DMS 273 treated with DMSO at 0.1 percent for 48 hours (cell line): ENCODE measurements around the gene MTM1.

Source experiments
- DNase-seq: peaks from one replicate; lab custom pipeline; 2025; lab: John Stamatoyannopoulos, UW

The MTM1 gene

GRCh38 chrX:150568320-150569154 lies at the start of gene MTM1:
MTM1 (plus strand) TSS chrX:150568621; CDS start chrX:150592615, 23,994 bp downstream.
- DNase-seq, result peak; percentile 85

DNA sequence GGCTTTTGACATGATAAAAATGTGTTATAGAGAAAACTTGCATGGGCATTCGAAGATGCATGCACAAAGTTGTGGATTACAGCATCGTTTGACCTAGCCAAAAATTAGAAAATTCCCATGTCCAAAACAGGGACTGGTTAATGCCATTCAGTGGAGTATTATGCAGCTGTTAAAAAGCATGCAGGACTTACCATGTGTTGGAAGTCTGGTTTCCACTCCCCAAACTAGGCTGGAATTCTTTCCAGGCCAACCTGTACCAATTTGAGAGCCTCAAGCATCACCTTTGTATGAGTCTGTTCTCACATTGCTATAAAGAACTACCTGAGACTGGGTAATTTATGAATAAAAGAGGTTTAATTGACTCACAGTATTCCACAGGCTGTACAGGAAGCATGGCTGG lies 45.9 kb upstream of the MTM1 start:
- DNase-seq, result no peak

DNA sequence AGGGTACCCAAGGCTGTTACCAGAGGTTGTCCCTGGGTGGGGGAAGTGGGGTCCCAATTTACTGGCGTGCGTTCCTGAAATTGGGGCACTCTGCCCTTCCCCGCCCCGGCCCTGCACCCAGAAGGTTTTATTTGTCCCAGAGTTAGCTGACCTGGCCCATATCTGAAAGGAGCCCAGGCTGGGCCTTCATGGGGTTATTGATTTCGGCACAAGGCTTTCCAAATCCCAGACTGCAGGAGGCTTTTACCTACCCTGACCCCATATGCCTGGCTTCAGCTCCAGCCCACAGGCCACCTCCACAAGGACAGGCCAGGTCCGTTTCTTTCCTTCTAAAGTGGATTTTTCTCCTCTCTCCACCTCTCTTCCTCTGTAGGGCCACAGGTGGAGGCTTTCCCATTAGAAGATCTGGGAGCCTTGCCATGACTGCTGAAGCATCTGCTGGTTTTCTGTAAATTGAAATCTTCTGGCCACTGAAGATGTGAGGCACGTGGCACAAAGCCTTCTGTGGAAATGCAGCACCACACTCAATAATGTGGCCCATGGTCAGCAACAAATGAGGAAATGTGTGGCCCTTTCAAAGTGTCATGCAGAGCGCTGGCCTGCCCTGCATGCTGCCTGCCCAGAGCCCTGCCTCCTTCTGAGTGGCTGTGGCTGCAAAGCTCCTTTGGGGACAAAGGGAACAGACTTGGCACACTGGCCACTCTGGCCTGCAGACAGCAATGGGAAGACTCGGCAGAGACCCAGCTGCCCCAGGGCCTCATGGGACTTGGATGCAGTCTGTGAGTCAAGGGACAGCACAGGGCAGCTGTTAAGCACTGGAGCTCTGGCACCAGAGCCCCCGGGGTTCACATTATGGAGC lies 43.1 kb upstream of the MTM1 start:
- no peak for DNase-seq

- DNase-seq, result no peak
Observed at GRCh38 chrX:150526692-150527091, 41.7 kb upstream of the MTM1 start.

DNA sequence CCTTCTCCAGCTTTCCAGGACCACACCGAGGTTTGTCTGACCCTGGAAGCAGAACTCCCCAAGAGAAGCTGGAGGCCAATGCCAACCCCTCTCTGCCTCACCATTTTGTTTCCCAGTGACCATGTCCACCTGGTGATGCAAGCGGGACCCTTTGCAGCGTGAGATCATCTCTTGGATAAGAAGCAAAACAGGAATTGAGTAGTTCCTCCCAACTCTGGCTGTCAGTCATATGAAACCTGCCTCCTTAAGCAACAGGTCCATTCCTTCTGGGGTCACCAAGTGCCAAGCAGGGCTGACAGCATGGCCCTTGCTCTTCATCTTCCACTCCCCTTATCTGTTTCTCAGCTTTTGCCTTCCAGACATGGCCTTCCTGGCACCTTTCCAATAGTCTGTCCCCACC lies 41.3 kb upstream of the MTM1 start:
- no peak for DNase-seq

GRCh38 chrX:150529587-150529986 lies 38.8 kb upstream of the MTM1 start:
- DNase-seq, result no peak

DNA sequence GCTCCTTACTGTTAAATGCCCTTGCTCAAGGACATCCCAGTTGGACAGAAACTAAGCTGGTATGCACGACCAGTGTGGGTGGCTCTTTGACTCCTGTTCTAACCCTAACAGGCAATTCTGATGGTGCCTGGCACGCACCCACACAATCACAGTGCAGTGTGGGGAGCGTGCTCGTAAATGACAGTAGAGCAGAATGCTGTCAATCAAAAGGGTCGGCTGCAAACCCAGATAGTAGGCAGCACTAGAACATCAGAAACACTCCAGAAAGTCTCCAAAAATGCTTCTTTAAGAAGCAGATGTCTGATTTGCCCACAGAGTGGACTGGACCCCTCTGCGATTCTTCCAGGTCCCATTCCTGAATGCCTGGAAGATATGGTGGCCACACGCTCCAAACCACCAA lies 37.6 kb upstream of the MTM1 start:
- DNase-seq, result no peak

- DNase-seq, result no peak
Observed at GRCh38 chrX:150531467-150531866, 37.0 kb upstream of the MTM1 start.

DNA sequence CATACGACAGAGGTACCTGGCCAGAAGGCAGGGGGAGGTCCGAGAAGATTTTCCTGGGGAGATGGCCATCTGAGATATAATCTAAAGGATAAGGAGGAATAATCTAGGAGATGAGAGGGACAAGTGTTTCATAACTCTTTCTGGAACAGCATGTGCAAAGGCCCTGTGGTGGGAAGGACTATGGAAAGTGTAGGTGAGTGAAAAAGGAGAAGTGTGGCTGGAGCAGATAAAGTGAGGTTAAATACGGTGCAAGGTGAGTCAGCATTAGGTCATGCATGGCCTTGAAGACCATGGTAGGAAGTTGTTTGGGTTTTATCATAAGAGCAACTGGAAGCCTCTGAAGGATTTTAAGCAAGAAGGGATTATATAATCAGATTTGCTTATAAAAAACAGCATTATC lies 34.6 kb upstream of the MTM1 start:
- DNase-seq, result no peak

GRCh38 chrX:150536455-150537116 lies 31.8 kb upstream of the MTM1 start:
- DNase-seq, result no peak

DNA sequence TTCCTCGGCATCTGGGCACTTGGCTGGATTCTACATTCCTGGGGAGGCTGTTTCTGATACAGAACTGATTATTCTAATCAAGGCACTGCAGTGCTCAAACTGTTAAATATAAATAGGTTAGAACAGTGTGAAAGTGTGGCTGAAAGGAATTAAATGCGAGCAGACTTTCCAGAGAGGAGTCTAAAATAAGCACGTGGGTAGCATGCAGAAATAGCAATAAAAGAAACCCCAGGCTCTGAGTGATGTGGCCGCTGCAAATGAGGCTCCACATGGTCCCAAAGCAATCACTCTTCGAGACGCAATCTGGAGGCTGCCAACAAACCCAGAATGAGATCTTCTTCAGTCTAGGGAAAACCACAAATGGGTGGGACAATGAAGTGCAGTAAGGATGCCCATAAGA lies 30.6 kb upstream of the MTM1 start:
- no peak for DNase-seq

GRCh38 chrX:150540965-150541364 lies 27.5 kb upstream of the MTM1 start:
- DNase-seq, result no peak

DNA sequence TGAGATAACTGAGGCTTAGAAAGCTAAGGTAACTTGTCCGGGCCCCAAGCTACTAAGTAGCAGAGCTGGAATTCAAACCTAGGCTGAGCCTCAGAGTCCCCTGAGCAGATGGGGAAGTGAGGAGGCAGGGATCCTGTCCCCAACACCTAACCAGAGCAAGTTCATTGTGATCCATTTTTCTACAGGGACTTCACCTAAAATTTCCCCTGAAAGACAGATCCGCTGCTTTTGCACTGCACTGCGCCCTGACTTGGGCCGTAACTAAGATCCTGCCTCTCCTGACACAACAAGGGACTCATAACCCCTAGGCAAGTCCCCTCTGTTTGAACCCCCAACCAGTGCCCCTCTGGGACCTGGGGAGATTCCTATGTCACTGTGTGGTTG lies 25.6 kb upstream of the MTM1 start:
- no peak for DNase-seq

DNA sequence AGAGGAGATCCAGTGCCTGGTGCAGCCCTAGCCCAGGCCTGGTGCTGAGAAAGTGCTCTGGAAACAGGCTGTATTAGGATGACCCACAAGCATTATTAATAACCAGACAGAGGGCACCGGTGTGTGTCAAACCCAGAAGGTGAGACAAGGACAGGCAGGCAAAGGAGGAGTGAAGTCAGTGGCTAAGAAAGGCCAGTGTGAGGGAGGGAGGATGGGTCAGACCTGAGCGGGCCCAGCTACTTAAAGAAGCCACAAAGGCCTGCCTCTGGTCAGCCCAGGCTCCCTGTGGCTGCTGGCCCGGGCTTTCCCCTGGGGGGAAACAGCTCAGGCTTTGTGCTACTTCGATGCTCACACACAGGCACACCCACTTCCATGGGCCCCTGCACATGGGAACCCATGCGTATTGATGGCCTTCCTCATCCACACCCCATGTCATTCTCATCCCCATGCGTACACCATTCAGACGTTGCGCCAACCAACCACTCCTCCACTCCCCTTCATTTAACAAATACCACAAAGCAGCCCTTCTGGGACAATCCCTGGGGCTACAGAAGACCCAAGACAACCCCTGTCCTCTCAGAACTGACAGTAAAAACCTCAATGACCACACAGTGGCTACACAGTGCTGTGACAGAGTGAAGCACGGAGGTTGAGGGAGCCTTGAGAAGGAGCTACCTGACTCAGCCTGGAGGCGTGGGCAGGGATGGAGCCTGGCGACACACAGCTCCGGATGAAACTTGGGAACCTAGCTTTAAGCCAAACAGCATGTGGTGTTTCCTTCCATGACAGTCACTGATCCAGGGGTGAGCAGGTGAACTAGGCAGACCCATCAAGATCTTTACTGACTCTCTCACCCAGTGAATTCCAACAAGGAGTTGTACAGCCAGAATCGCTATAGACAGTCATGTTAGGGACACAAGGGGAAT lies 24.9 kb upstream of the MTM1 start:
- DNase-seq, result no peak

DNA sequence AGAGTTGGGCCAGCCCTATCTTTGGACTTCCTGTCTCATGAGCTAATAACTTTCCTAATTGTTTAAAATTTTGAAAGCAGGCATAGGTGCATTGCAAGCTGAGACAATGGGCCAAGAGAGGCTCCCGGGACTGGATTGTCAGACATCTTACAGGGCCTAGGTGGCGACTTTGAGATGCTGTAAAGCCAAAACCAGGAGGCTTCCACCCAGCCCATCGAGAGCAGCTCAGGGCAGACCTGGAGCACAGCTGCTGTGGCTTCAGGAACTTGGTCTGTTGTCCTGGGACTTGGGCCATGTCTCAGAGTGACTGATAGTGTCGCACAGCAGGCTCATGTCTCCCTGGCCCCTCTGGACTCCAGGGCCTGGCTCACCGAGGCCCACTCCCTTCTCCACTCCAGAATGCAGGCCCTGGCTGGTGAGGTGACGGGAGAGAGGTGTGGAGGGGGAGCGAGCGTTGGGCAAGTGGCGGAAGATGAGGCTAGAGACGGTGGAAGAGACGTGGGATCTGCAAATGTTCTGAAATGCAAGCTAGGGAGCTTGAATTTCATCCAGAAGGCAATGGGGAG lies 24.1 kb upstream of the MTM1 start:
- DNase-seq, result no peak

DNA sequence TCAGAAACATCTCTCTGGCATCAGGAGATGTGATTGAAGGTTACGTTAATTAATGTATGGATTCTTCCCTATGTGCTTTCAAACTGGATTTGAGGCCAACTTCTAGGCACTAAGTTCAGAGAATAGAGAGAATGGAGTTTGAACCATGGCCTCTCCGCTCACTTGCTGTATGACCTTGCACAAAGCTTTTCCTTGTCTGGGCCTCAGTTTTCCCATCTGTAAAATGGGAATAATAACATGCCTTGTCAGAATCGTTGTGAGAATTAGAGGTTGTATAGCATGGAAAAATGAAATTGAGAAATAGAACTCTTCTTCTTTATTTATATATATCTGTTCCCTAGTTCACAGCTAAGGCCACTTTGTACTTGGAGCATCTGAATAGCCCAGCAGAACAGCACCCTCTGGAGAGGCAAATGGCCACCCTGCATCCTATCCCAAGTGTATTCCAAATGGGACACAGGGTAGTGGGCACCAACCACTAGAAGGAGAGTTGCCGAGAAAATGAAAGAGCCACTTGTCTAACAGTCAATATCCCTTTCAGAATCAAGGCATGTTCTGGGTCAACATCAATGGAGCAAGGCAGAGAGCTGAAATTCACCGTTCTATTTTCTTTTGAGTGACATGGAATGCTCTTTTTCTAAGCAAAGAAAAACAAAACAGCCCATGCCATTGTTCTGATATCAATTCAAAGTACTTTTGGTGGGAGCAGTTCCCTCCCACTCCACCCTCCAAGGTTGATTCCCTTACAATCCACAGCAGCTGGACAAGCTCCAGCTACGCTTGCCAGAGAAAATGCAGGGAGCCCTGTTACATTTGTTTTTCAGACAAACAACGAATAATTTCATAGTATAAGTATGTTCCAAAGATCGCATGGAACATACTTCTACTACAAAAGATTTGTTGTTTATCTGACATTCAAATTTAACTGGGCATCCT lies 23.3 kb upstream of the MTM1 start:
- no peak for DNase-seq

- no peak for DNase-seq
Observed at GRCh38 chrX:150546711-150547153, 21.7 kb upstream of the MTM1 start.

- no peak for DNase-seq
Observed at GRCh38 chrX:150547375-150548115, 20.9 kb upstream of the MTM1 start.

GRCh38 chrX:150548251-150548650 lies 20.2 kb upstream of the MTM1 start:
- no peak for DNase-seq
